H9 (cell line): ENCODE measurements around the gene CDH3. TPM values are rescaled to one million over a fixed set of nuclear protein-coding genes. Genes with fewer than 3 reads are reported as not detected.

Experiments
- DNase-seq: peaks from one replicate; pipeline ENCODE4 v3.0.0-alpha.2; 2017
- H2AFZ ChIP-seq: one replicate; pipeline ENCODE4 v1.6.1; 2013; ENCODE audit warnings: mild to moderate bottlenecking, low read length, control low read depth, moderate library complexity
- H2AK5ac ChIP-seq: 2 replicates; pipeline ENCODE4 v1.6.1; 2013; ENCODE audit warnings: low read length, control low read depth, mixed read lengths; ENCODE audit not compliant: insufficient read length
- H2BK120ac ChIP-seq: one replicate; pipeline ENCODE4 v1.6.1; 2013; ENCODE audit warnings: low read depth, mild to moderate bottlenecking, low read length, control low read depth, inconsistent platforms; ENCODE audit not compliant: poor library complexity, severe bottlenecking
- H2BK12ac ChIP-seq: 2 replicates; pipeline ENCODE4 v1.6.1; 2013; ENCODE audit warnings: low read length, control low read depth, mixed read lengths, low read depth; ENCODE audit not compliant: insufficient read length
- H2BK15ac ChIP-seq: 2 replicates; pipeline ENCODE4 v1.6.1; 2013; ENCODE audit warnings: low read depth, low read length, control low read depth
- H2BK20ac ChIP-seq: one replicate; pipeline ENCODE4 v1.6.1; 2013; ENCODE audit warnings: low read depth, mild to moderate bottlenecking, low read length, control low read depth, inconsistent platforms; ENCODE audit not compliant: poor library complexity, severe bottlenecking
- H2BK5ac ChIP-seq: 2 replicates; pipeline ENCODE4 v1.6.1; 2013; ENCODE audit warnings: low read length, control low read depth, mixed read lengths; ENCODE audit not compliant: insufficient read length
- H3K14ac ChIP-seq: 2 replicates; pipeline ENCODE4 v1.6.1; 2013; ENCODE audit warnings: low read length, control low read depth; ENCODE audit not compliant: insufficient read depth
- H3K18ac ChIP-seq: 2 replicates; pipeline ENCODE4 v1.6.1; 2013; ENCODE audit warnings: low read depth, mild to moderate bottlenecking, mixed read lengths, low read length, control low read depth; ENCODE audit not compliant: insufficient read length
- H3K23ac ChIP-seq: 2 replicates; pipeline ENCODE4 v1.6.1; 2013; ENCODE audit warnings: low read length, control low read depth, mixed read lengths, low read depth; ENCODE audit not compliant: insufficient read length
- H3K23me2 ChIP-seq: 2 replicates; pipeline ENCODE4 v1.6.1; 2013; ENCODE audit warnings: low read depth, mild to moderate bottlenecking, mixed read lengths, low read length, control low read depth; ENCODE audit not compliant: insufficient read length, poor library complexity, severe bottlenecking
- H3K27ac ChIP-seq: 2 replicates; pipeline ENCODE4 v1.5.1; 2013; ENCODE audit warnings: low read length, control low read depth, mixed read lengths, low read depth; ENCODE audit not compliant: insufficient read length
- H3K27me3 ChIP-seq: 2 replicates; pipeline ENCODE4 v1.6.1; 2013; ENCODE audit warnings: low read length, control low read depth, inconsistent platforms; ENCODE audit not compliant: insufficient read depth
- H3K4ac ChIP-seq: 2 replicates; pipeline ENCODE4 v1.6.1; 2013; ENCODE audit warnings: low read depth, mild to moderate bottlenecking, control low read depth, inconsistent platforms, low read length, moderate library complexity
- H3K4me1 ChIP-seq: 2 replicates; pipeline ENCODE4 v1.6.1; 2013; ENCODE audit warnings: low read length, control low read depth, inconsistent platforms; ENCODE audit not compliant: insufficient read depth
- H3K4me2 ChIP-seq: 2 replicates; pipeline ENCODE4 v1.6.1; 2013; ENCODE audit warnings: low read length, control low read depth, mixed read lengths; ENCODE audit not compliant: insufficient read length, insufficient read depth
- H3K56ac ChIP-seq: 2 replicates; pipeline ENCODE4 v1.6.1; 2013; ENCODE audit warnings: low read depth, mild to moderate bottlenecking, mixed read lengths, low read length, control low read depth; ENCODE audit not compliant: insufficient read length
- H3K79me1 ChIP-seq: 2 replicates; pipeline ENCODE4 v1.6.1; 2013; ENCODE audit warnings: low read depth, mild to moderate bottlenecking, moderate library complexity, low read length, control low read depth, inconsistent platforms; ENCODE audit not compliant: insufficient read depth, poor library complexity, severe bottlenecking
- H3K79me2 ChIP-seq: 2 replicates; pipeline ENCODE4 v1.6.1; 2013; ENCODE audit warnings: low read length, control low read depth, inconsistent platforms; ENCODE audit not compliant: insufficient read depth
- H3K9ac ChIP-seq: 2 replicates; pipeline ENCODE4 v1.6.1; 2013; ENCODE audit warnings: low read length, control low read depth, mixed read lengths; ENCODE audit not compliant: insufficient read length; ENCODE audit errors: extremely low read depth
- H3K9me3 ChIP-seq: one replicate; pipeline ENCODE4 v1.6.1; 2013; ENCODE audit warnings: low read depth, low read length, inconsistent platforms; ENCODE audit not compliant: control insufficient read depth
- H3T11ph ChIP-seq: one replicate; pipeline ENCODE4 v1.6.1; 2013; ENCODE audit warnings: mild to moderate bottlenecking, low read length, control low read depth, inconsistent platforms
- H4K20me1 ChIP-seq: one replicate; pipeline ENCODE4 v1.6.1; 2013; ENCODE audit not compliant: control insufficient read depth, insufficient read length, insufficient read depth
- H4K5ac ChIP-seq: 2 replicates; pipeline ENCODE4 v1.6.1; 2013; ENCODE audit warnings: low read depth, mild to moderate bottlenecking, mixed read lengths, low read length, control low read depth; ENCODE audit not compliant: insufficient read length
- H4K8ac ChIP-seq: replicated peaks from 2 replicates; pipeline ENCODE4 v1.6.1; 2013; ENCODE audit warnings: low read length, control low read depth, mixed read lengths, low read depth; ENCODE audit not compliant: insufficient read length
- H4K91ac ChIP-seq: 2 replicates; pipeline ENCODE4 v1.6.1; 2013; ENCODE audit warnings: low read depth, mild to moderate bottlenecking, moderate library complexity, mixed read lengths, low read length, control low read depth; ENCODE audit not compliant: insufficient read length
- H3K27ac Mint-ChIP-seq, 3 experiments: 2 replicates in 2 of 3; 3 replicates in 1 of 3; pipeline ENCODE4 v1.8.0; 2020 to 2021; ENCODE audit warnings: mixed read lengths in 3 of 3, mild to moderate bottlenecking in 1 of 3, moderate library complexity in 1 of 3
- H3K27me3 Mint-ChIP-seq: 2 replicates; pipeline ENCODE4 v1.8.0; 2021; ENCODE audit warnings: low read depth, mild to moderate bottlenecking, moderate library complexity, mixed read lengths
- H3K36me3 Mint-ChIP-seq, 3 experiments: 2 replicates in 2 of 3; 3 replicates in 1 of 3; pipeline ENCODE4 v1.8.0; 2020 to 2021; ENCODE audit warnings: low read depth in 3 of 3, mixed read lengths in 3 of 3; ENCODE audit not compliant: insufficient read depth in 1 of 3
- H3K4me1 Mint-ChIP-seq, 2 experiments: 2 replicates each; pipeline ENCODE4 v1.8.0; 2020; ENCODE audit warnings: mixed read lengths in 2 of 2
- H3K4me3 Mint-ChIP-seq, 2 experiments: 2 replicates in 1 of 2; 3 replicates in 1 of 2; pipeline ENCODE4 v1.8.0; 2020 to 2021; ENCODE audit warnings: mild to moderate bottlenecking in 2 of 2, mixed read lengths in 2 of 2, moderate library complexity in 1 of 2
- H3K9me3 Mint-ChIP-seq, 2 experiments: 2 replicates in 1 of 2; 3 replicates in 1 of 2; pipeline ENCODE4 v1.8.0; 2020; ENCODE audit warnings: mild to moderate bottlenecking in 2 of 2, mixed read lengths in 2 of 2, moderate library complexity in 1 of 2
- CTCF ChIP-seq: fragments of 200-600 bp; sonication (generic); conservative IDR thresholded peaks from 3 replicates; pipeline ENCODE4 v1.8.0; 2021; ENCODE audit warnings: antibody characterized with exemption, mild to moderate bottlenecking
- WGBS: extraction: QIAGEN DNeasy Blood & Tissue Kit; methylation state at CpG from one replicate; pipeline ENCODE4 v1.1.7; 2013; ENCODE audit warnings: missing lambda C conversion rate, low lambda C conversion rate, mixed read lengths; ENCODE audit not compliant: insufficient read length; ENCODE audit errors: extremely low coverage; 5-methylcytosine and 5-hydroxymethylcytosine counted together
- total RNA-seq: library from RNA; stranded (reverse); gene quantifications from 2 replicates; pipeline ENCODE4 v1.2.1, GENCODE V29; 2021

Gene CDH3
- total RNA-seq, 1 experiment from 2014 or later = 97.2 TPM

DNA sequence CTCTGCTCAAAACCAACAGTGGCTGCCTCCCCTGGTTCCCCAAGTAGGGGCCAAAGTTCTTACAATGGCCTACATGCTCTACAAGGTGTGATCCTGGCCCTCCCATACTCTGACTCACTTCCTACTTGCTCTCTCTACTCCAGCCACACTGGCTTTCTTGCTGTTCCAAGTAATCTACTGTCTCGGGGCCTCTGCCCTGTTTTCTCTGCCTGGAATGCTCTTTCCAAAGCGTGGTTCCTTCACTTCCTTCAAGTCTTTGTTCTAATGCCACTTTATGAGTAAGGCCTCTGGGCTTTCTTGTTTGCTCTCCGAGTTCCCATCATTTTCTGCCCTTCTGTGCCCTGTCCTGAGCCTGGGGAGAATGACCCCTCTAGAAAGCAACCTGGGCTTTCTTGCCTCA lies 4.1 kb upstream of the CDH3 start:
- DNase-seq = no peak
- Histone ChIP-seq H3K79me1 (no peaks in the 10 kb centered on the region), H3K14ac (no peak overlapping the region), H3K56ac (no peak overlapping the region), H3K9ac (no peak overlapping the region), H4K8ac (no peak overlapping the region), H2AK5ac (no peak overlapping the region), H3K9me3 (no peaks in the 10 kb centered on the region), H4K5ac (no peak overlapping the region), H3K18ac (no peak overlapping the region), H3K27me3 (no peaks in the 10 kb centered on the region; the same call in 1 of the 2 replicates), H4K91ac (no peak overlapping the region), H2AFZ (no peak overlapping the region), H3K79me2 (no peaks in the 10 kb centered on the region), H2BK120ac (no peak overlapping the region), H2BK12ac (no peak overlapping the region), H3K4me1 (no peaks in the 10 kb centered on the region), H3K4ac (no peak overlapping the region), H4K20me1 (no peaks in the 10 kb centered on the region), H3K4me2 (no peak overlapping the region), H3T11ph (no peak overlapping the region), H2BK5ac (no peak overlapping the region), H2BK20ac (no peak overlapping the region), H3K23me2 (peaks cover 21% of the 10 kb centered on the region), H3K23ac (no peak overlapping the region), H3K27ac (no peak overlapping the region), H2BK15ac (no peak overlapping the region)
- Mint-ChIP-seq H3K27me3 (peaks cover 29% of the 10 kb centered on the region), H3K4me1 (peaks cover 23% of the 10 kb centered on the region in 2 experiments), H3K4me3 (no peak overlapping the region), H3K9me3 (no peaks in the 10 kb centered on the region), H3K36me3 (no peaks in the 10 kb centered on the region), H3K27ac (no peak overlapping the region)
- no CpG with 5 or more reads among the region's 3 CpGs for WGBS
- no peak for TF ChIP-seq CTCF
